ENCODE measurements around the gene TRIO.

TRIO gene

GRCh38 chr5:14185326-14186058, 42.4 kb downstream of the TRIO start:
- TF ChIP-seq CTCF (IDR thresholded peaks at IDR 0.05; ENCODE audit: insufficient read depth, low read length, poor library complexity, severe bottlenecking), result no peak
- no peak for DNase-seq (ENCODE audit: extremely low read depth, insufficient read length)
- Histone ChIP-seq H3K27me3 (replicated peaks; ENCODE audit: control insufficient read depth, insufficient read depth, low read length) (no peaks in the 10 kb centered on the region), H3K4me3 (replicated peaks; ENCODE audit: low read depth, low read length) (no peak overlapping the region), H3K36me3 (ENCODE audit: control insufficient read depth, insufficient read depth, low read length) (no peaks in the 10 kb centered on the region)

DNA sequence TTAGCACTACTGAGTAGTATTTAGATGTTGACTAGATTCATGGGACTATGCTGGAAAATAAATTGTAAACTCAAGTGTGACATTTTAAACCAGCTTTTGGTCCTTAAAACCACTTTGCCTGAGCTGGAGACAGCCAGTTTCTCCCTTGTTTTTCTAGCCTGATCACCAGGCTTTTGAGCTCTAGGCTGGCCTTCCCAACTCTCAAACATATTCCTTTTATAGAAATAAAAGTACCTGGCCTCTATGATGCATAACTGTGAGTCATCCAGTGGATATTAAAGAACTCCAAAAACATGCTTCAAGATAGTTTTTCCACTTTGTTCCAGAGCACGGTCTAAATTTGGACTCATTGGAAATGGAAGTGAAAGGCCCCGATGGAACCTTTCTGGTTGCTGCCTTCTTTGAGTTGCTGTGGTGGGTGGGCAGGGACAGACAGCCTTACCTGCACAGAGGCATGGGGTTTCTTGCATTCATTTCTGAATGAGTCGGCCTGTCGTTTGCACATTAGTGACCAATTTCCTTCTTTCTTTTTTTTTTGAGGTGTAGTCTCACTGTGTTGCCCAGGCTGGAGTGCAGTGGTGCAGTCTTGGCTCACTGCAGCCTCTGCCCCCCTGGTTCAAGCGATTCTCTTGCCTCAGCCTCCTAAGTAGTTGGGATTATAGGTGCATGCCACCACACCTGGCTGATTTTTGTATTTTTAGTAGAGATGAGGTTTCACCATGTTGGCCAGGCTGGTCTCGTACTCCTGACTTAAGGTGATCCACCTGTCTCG, 43.1 kb downstream of the TRIO start:
- Histone ChIP-seq H3K4me3 (replicated peaks; ENCODE audit: low read depth, low read length) (no peak overlapping the region), H3K36me3 (ENCODE audit: control insufficient read depth, insufficient read depth, low read length) (no peaks in the 10 kb centered on the region), H3K27me3 (replicated peaks; ENCODE audit: control insufficient read depth, insufficient read depth, low read length) (no peaks in the 10 kb centered on the region)
- no peak for TF ChIP-seq CTCF (IDR thresholded peaks at IDR 0.05; ENCODE audit: insufficient read depth, low read length, poor library complexity, severe bottlenecking)
- no peak for DNase-seq (ENCODE audit: extremely low read depth, insufficient read length)

DNA sequence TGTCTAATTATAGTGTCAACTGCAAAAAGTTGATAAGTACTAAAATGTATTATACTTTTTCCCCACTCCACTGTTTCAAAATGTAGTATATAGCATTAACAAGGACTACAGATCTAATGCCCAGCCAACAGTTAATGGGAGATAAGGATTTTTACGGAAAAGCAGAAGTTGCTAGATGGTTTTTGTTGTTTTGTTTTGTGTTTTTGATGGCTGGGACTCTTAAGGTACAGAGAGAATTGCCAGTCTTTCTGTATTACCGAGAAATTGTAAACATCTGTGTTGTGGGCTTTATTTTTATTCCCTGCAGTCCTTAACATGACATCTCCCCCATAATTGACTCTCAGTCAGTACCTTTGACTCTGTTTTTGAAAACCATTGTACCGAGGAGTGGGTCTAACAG, 44.0 kb downstream of the TRIO start:
- no peak for DNase-seq (ENCODE audit: extremely low read depth, insufficient read length)
- H3K4me3 ChIP-seq (replicated peaks; ENCODE audit: low read depth, low read length), result no peak overlapping the region
- TF ChIP-seq CTCF (IDR thresholded peaks at IDR 0.05; ENCODE audit: insufficient read depth, low read length, poor library complexity, severe bottlenecking), result no peak

DNA sequence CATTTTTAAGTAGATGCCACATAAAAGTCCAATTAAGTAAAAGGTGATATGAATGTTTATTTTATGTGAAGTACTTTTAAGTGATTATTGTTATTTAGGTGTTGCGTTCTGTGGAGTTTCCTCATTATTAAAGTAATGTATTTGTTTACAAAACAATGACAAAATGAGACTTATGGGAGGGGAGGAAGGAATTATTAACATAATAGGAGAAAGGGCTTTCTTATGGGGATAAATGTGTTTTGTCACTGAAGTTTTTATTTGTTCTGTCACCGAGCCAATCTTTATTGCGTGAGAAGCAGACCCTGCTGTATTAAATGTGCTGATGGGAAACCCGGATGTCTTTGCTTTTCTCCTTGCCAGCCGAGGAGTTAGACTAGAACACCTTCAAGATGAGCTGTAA, 44.5 kb downstream of the TRIO start:
- Histone ChIP-seq H3K36me3 (ENCODE audit: control insufficient read depth, insufficient read depth, low read length) (no peaks in the 10 kb centered on the region), H3K27me3 (replicated peaks; ENCODE audit: control insufficient read depth, insufficient read depth, low read length) (no peaks in the 10 kb centered on the region), H3K4me3 (replicated peaks; ENCODE audit: low read depth, low read length) (no peak overlapping the region)
- no peak for TF ChIP-seq CTCF (IDR thresholded peaks at IDR 0.05; ENCODE audit: insufficient read depth, low read length, poor library complexity, severe bottlenecking)
- DNase-seq (ENCODE audit: extremely low read depth, insufficient read length), result no peak

More for the DNA sequence above, 44.0 kb downstream of the TRIO start:
- Histone ChIP-seq H3K27me3 (replicated peaks; ENCODE audit: control insufficient read depth, insufficient read depth, low read length) (no peaks in the 10 kb centered on the region), H3K36me3 (ENCODE audit: control insufficient read depth, insufficient read depth, low read length) (no peaks in the 10 kb centered on the region)

GRCh38 chr5:14188778-14189177, 45.6 kb downstream of the TRIO start:
- H3K27me3 ChIP-seq (replicated peaks; ENCODE audit: control insufficient read depth, insufficient read depth, low read length), result no peaks in the 10 kb centered on the region
- no peak overlapping the region for H3K4me3 ChIP-seq (replicated peaks; ENCODE audit: low read depth, low read length)
- no peaks in the 10 kb centered on the region for H3K36me3 ChIP-seq (ENCODE audit: control insufficient read depth, insufficient read depth, low read length)
- DNase-seq (ENCODE audit: extremely low read depth, insufficient read length), result no peak
- TF ChIP-seq CTCF (IDR thresholded peaks at IDR 0.05; ENCODE audit: insufficient read depth, low read length, poor library complexity, severe bottlenecking), result no peak
